ENCODE data around the gene HEMGN.

- TF ChIP-seq CTCF (conservative IDR thresholded peaks at IDR 0.05) = no peak
- TF ChIP-seq EZH2 (IDR thresholded peaks at IDR 0.05; ENCODE audit: low read depth) = no peak
Observed at GRCh38 chr9:97938081-97938644, at the start of gene HEMGN.

Measured in PC-9 (cell line).